A673 (cell line): ENCODE measurements around the gene NEDD4.

Experiments used
- CTCF ChIP-seq: fragments of 300-800, 200-600 bp; sonication (generic); conservative IDR thresholded peaks from 2 replicates; pipeline ENCODE4 v1.5.1; 2017; ENCODE audit warnings: low read depth, mild to moderate bottlenecking, antibody characterized with exemption, low read length, moderate library complexity, mixed read lengths
- EZH2 ChIP-seq: fragments of 200-600 bp; sonication (generic); IDR thresholded peaks from 2 replicates; pipeline ENCODE4 v1.6.1; 2017; ENCODE audit warnings: borderline replicate concordance, low read depth, mild to moderate bottlenecking, mixed read lengths, antibody characterized with exemption, low read length; ENCODE audit not compliant: poor library complexity, severe bottlenecking

DNA sequence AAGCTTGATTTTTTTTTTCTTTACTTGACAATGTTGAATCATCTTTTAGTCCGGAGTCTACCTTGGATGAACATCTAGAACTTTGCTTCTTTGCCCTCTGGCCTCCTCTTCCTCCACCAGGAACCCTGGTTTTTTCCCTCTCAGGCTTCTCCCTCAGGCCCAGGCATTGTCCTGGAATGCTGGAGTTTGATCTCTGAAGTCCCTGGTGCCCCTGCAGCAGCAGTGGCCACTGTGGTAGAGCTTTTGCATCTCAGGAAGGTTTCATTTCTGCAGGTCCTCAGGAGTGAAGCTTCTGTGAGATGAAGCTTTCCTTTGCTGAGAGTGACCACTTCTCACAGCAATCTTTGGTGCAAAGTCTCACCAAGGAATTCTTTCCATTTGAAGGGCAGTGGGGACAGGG is 39.0 kb upstream of the NEDD4 start:
- TF ChIP-seq CTCF (no peak), EZH2 (no peak)
